HepG2 (cell line): Measurements from ENCODE around the gene CITED2. TPM values are rescaled to one million over a fixed set of nuclear protein-coding genes. Genes with fewer than 3 reads are reported as not detected.

Experiments
- ATF7 ChIP-seq, 2 experiments: fragments of 450-650 bp in 1 of 2; sonication (generic) in 1 of 2; formaldehyde crosslinking in 1 of 2; IDR thresholded peaks; 2 replicates each; pipeline versions ENCODE4 v1.4.0 to v1.6.1; 2016 to 2020; ENCODE audit warnings: antibody characterized with exemption in 1 of 2, mild to moderate bottlenecking in 1 of 2, missing genetic modification reagents in 1 of 2
- ATF7-NPFF ChIP-seq: sonication (generic); formaldehyde crosslinking; IDR thresholded peaks from 2 replicates; pipeline ENCODE4 v1.8.1; 2023; ENCODE audit warnings: mild to moderate bottlenecking, low read depth, missing genetic modification reagents, moderate library complexity
- DR1 ChIP-seq: sonication (generic); formaldehyde crosslinking; IDR thresholded peaks from 2 replicates; pipeline ENCODE4 v1.8.0; 2021; ENCODE audit warnings: mild to moderate bottlenecking, missing genetic modification reagents, inconsistent platforms
- EP300 ChIP-seq, 3 experiments: sonication (generic) in 1 of 3; formaldehyde crosslinking in 1 of 3; IDR thresholded peaks; 2 replicates each; pipeline versions ENCODE4 v1.5.1 to v1.6.1; 2011 to 2020; ENCODE audit warnings: low read depth in 2 of 3, low read length in 2 of 3, borderline replicate concordance in 1 of 3, improper control_type of control experiment in 1 of 3, mild to moderate bottlenecking in 1 of 3, missing genetic modification reagents in 1 of 3, moderate library complexity in 1 of 3
- ETV5 ChIP-seq: IDR thresholded peaks from 2 replicates; pipeline ENCODE4 v1.6.1; 2018; ENCODE audit warnings: missing biosample characterization, missing genetic modification reagents, inconsistent platforms, borderline replicate concordance
- HDAC2 ChIP-seq: sonication (generic); formaldehyde crosslinking; IDR thresholded peaks from 2 replicates; pipeline ENCODE4 v1.4.0; 2020; ENCODE audit warnings: missing genetic modification reagents
- IRX3 ChIP-seq: sonication (generic); formaldehyde crosslinking; IDR thresholded peaks from 2 replicates; pipeline ENCODE4 v1.8.1; 2023; ENCODE audit warnings: mild to moderate bottlenecking, low read depth, missing genetic modification reagents, borderline replicate concordance
- NR3C1 ChIP-seq: sonication (generic); formaldehyde crosslinking; IDR thresholded peaks from 2 replicates; pipeline ENCODE4 v1.4.0; 2020; ENCODE audit warnings: missing genetic modification reagents
- RELA ChIP-seq: sonication (generic); formaldehyde crosslinking; IDR thresholded peaks from 2 replicates; pipeline ENCODE4 v1.4.0; 2020; ENCODE audit warnings: missing genetic modification reagents
- SMAD9 ChIP-seq: sonication (generic); formaldehyde crosslinking; IDR thresholded peaks from 2 replicates; pipeline ENCODE4 v1.5.1; 2020; ENCODE audit warnings: mild to moderate bottlenecking, missing genetic modification reagents
- ZMAT3 ChIP-seq: sonication (generic); formaldehyde crosslinking; conservative IDR thresholded peaks from 2 replicates; pipeline ENCODE4 v1.7.0; 2021; ENCODE audit warnings: missing genetic modification reagents
- ZNF274 ChIP-seq: sonication (generic); formaldehyde crosslinking; IDR thresholded peaks from 2 replicates; pipeline ENCODE4 v1.5.1; 2020; ENCODE audit warnings: mild to moderate bottlenecking, missing genetic modification reagents
- ZSCAN21 ChIP-seq: sonication (generic); formaldehyde crosslinking; IDR thresholded peaks from 2 replicates; pipeline ENCODE4 v1.8.0; 2022; ENCODE audit warnings: mild to moderate bottlenecking, missing genetic modification reagents, moderate library complexity, borderline replicate concordance
- ZSCAN30 ChIP-seq: sonication (generic); formaldehyde crosslinking; IDR thresholded peaks from 2 replicates; pipeline ENCODE4 v1.5.0; 2020; ENCODE audit warnings: mild to moderate bottlenecking, missing genetic modification reagents
- polyA plus RNA-seq, 8 experiments: library from polyadenylated mRNA; depleted of rRNA in 3 of 8; stranded (reverse) in 7 of 8; unstranded in 1 of 8; fragments of >200 nt; fragmentation: Illumina TruSeq in 4 of 8; extraction: Trizol in 4 of 8; gene quantifications; 2 replicates each; pipeline versions ENCODE4 v1.2.1 to v1.2.3, GENCODE V29; 2011 to 2016; ENCODE audit warnings: low read depth in 4 of 8, missing spikeins in 1 of 8, mixed read lengths in 1 of 8; ENCODE audit not compliant: insufficient read depth in 1 of 8
- total RNA-seq, 5 experiments: library from RNA; depleted of rRNA; stranded (reverse); fragments of >200 nt; fragmentation: Illumina TruSeq; extraction: Trizol; gene quantifications; 2 replicates each; pipeline ENCODE4 v1.2.3, GENCODE V29; 2016; ENCODE audit warnings: low read depth in 1 of 5
- TF ChIP-seq, protein P1 (sequence below): sonication (generic); formaldehyde crosslinking; IDR thresholded peaks from 2 replicates; pipeline ENCODE4 v1.8.0; 2022; ENCODE audit warnings: missing genetic modification reagents, mild to moderate bottlenecking, moderate library complexity, borderline replicate concordance
- TF ChIP-seq, protein P2 (sequence below): sonication (generic); formaldehyde crosslinking; conservative IDR thresholded peaks from 2 replicates; pipeline ENCODE4 v1.8.0; 2022; ENCODE audit warnings: mild to moderate bottlenecking, moderate library complexity, missing genetic modification reagents
- TF ChIP-seq, protein P3 (sequence below): sonication (generic); formaldehyde crosslinking; IDR thresholded peaks from 2 replicates; pipeline ENCODE4 v1.4.0; 2020; ENCODE audit warnings: missing genetic modification reagents
- TF ChIP-seq, protein P4 (sequence below): sonication (generic); formaldehyde crosslinking; IDR thresholded peaks from 2 replicates; pipeline ENCODE4 v1.5.1; 2020; ENCODE audit warnings: missing genetic modification reagents, mild to moderate bottlenecking, borderline replicate concordance

The CITED2 gene
- total and polyA plus RNA-seq, 2 of the 13 experiments (the other 11 are each of a cell fraction or from before 2014, with no cell fraction given): 17.6 to 57.2 TPM

DNA sequence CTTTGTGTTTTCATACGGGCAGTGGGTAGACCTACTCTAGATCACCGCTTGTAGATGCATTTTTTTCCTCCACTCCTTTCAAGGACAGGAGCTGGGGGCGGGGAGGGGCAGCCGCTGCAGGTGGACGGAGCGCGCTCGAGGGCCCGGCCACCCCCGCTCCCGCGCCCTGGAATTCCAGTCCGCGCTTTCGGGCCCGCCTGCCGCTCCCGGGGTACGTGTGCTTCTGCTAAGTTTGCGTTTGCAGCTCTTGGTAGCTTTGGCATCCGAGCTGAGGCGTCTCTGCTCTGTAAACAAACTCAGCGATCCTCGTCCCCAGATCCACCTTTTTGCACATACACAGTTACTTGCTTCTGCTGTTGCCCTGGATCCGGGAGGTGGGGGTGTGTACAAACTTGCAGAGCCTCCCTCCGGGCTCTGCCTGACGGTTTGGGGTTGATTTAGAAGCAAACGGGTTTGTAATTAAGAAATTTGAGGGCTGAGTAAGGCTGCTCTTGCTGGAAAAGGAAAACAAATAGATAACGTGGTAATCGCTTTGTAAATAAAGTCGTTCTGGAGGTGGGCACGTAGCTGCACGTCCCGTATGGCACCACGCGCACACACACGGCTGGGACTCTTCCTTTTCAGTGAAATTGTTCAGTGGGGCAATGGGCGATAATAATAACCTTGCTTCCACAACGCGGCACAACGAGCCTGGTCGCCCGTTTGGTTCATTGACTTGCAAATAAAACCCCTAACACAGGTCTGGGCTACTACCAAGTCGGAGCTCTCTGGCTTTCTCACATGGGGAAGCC is 973 bp upstream of the CITED2 start (continued):
- TF ChIP-seq, protein P1, sequence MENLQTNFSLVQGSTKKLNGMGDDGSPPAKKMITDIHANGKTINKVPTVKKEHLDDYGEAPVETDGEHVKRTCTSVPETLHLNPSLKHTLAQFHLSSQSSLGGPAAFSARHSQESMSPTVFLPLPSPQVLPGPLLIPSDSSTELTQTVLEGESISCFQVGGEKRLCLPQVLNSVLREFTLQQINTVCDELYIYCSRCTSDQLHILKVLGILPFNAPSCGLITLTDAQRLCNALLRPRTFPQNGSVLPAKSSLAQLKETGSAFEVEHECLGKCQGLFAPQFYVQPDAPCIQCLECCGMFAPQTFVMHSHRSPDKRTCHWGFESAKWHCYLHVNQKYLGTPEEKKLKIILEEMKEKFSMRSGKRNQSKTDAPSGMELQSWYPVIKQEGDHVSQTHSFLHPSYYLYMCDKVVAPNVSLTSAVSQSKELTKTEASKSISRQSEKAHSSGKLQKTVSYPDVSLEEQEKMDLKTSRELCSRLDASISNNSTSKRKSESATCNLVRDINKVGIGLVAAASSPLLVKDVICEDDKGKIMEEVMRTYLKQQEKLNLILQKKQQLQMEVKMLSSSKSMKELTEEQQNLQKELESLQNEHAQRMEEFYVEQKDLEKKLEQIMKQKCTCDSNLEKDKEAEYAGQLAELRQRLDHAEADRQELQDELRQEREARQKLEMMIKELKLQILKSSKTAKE: no peak; the same call in 1 of the 2 replicates
- TF ChIP-seq, protein P2, sequence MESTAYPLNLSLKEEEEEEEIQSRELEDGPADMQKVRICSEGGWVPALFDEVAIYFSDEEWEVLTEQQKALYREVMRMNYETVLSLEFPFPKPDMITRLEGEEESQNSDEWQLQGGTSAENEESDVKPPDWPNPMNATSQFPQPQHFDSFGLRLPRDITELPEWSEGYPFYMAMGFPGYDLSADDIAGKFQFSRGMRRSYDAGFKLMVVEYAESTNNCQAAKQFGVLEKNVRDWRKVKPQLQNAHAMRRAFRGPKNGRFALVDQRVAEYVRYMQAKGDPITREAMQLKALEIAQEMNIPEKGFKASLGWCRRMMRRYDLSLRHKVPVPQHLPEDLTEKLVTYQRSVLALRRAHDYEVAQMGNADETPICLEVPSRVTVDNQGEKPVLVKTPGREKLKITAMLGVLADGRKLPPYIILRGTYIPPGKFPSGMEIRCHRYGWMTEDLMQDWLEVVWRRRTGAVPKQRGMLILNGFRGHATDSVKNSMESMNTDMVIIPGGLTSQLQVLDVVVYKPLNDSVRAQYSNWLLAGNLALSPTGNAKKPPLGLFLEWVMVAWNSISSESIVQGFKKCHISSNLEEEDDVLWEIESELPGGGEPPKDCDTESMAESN (CRISPR knock-in tag): peak; percentile 18; the same call in 1 of the 2 replicates
- TF ChIP-seq EP300 (IDR thresholded peaks at IDR 0.05; ENCODE audit: low read depth in 2 of 2, low read length in 2 of 2) (peak; percentile 41 to 71), EP300 (CRISPR knock-in tag; IDR thresholded peaks at IDR 0.05; ENCODE audit: borderline replicate concordance) (0 out of 2 replicates have a peak, but pooled peaks have one; percentile 35), ATF7 (IDR thresholded peaks at IDR 0.05) (no peak), ATF7 (CRISPR knock-in tag; IDR thresholded peaks at IDR 0.05) (0 out of 2 replicates have a peak, but pooled peaks have one; percentile 35), ZMAT3 (CRISPR knock-in tag) (no peak; the same call in 1 of the 2 replicates), ZNF274 (no peak), DR1 (CRISPR knock-in tag) (no peak), RELA (peak; percentile 46; the same call in 1 of the 2 replicates), ZSCAN30 (CRISPR knock-in tag) (0 out of 2 replicates have a peak, but pooled peaks have one; percentile 61), IRX3 (CRISPR knock-in tag) (no peak; the same call in 1 of the 2 replicates), HDAC2 (CRISPR knock-in tag) (peak; percentile 90), ETV5 (CRISPR knock-in tag) (peak; percentile 46; the same call in 1 of the 2 replicates), SMAD9 (no peak), NR3C1 (CRISPR knock-in tag) (no peak), ATF7-NPFF (CRISPR knock-in tag) (peak; percentile 50), ZSCAN21 (peak; percentile 44; the same call in 1 of the 2 replicates)
- TF ChIP-seq, protein P3, sequence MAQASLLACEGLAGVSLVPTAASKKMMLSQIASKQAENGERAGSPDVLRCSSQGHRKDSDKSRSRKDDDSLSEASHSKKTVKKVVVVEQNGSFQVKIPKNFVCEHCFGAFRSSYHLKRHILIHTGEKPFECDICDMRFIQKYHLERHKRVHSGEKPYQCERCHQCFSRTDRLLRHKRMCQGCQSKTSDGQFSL (CRISPR knock-in tag): 0 out of 2 replicates have a peak, but pooled peaks have one; percentile 49
- TF ChIP-seq, protein P4, sequence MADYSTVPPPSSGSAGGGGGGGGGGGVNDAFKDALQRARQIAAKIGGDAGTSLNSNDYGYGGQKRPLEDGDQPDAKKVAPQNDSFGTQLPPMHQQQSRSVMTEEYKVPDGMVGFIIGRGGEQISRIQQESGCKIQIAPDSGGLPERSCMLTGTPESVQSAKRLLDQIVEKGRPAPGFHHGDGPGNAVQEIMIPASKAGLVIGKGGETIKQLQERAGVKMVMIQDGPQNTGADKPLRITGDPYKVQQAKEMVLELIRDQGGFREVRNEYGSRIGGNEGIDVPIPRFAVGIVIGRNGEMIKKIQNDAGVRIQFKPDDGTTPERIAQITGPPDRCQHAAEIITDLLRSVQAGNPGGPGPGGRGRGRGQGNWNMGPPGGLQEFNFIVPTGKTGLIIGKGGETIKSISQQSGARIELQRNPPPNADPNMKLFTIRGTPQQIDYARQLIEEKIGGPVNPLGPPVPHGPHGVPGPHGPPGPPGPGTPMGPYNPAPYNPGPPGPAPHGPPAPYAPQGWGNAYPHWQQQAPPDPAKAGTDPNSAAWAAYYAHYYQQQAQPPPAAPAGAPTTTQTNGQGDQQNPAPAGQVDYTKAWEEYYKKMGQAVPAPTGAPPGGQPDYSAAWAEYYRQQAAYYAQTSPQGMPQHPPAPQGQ (CRISPR knock-in tag): no peak
